HG02642 (cell line): ENCODE results near the gene AGAP3.
"Not testable (repeated sequence)": the region's sequence is repeated elsewhere in the genome, so short reads cannot be mapped to it uniquely, and the experiment has no call there.

Experiments
- ATAC-seq: cut with Tn5 transposase; IDR thresholded peaks from one replicate; pipeline ENCODE4 v1.9.1; 2021; ENCODE audit warnings: mild to moderate bottlenecking; ENCODE audit not compliant: unreplicated experiment, poor library complexity

Gene AGAP3

DNA sequence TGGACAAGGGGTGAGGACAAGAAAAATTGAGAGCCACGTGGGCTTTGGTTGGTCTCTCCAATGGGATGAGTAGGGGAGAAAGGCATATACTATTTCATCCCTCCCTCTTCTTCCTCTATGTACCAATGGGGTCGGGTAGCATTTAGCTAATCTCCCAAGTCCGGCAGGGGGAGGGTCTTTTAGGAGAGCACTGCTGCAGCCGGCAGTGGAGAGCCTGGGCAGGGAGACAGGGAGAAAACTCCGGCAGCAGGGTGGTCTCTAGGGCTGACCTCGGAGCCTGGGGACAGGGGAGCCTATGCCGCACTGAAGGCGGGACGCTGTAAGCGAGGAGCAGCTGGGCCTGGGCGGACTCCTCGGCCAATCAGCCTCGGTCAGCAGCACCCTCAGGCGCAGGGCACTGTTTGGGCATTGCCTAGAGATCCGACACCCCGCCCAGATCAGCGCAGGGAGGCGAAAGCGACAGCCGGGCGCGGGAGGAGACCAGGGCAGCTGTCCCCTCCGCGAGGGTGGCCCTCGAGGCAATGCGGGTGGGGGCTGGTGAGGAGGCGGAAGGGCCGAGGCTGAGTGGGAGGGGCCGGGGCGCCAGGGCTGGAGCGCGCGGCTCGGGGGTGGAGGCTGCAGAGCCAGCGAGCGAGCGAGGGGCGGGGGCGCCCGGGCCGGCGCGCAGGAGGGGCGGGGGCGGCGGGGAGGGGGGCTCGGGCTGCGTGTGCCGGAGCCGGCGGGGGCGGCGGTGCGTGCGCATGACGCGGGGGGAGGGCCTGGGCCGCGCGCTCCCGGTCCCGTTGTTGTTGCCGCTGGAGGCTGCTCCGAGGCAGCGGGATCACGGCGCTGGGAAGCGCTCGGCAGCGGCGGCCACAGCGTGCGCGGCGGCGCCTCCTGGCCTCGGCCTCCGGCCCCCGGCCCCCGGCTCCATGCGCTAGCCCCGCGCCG is at the start of gene AGAP3:
AGAP3 (plus strand) TSS at position 785 of the 930 bp plus-strand sequence. CDS start 267 bp downstream, outside the sequence.
- peak; percentile 44 for ATAC-seq

DNA sequence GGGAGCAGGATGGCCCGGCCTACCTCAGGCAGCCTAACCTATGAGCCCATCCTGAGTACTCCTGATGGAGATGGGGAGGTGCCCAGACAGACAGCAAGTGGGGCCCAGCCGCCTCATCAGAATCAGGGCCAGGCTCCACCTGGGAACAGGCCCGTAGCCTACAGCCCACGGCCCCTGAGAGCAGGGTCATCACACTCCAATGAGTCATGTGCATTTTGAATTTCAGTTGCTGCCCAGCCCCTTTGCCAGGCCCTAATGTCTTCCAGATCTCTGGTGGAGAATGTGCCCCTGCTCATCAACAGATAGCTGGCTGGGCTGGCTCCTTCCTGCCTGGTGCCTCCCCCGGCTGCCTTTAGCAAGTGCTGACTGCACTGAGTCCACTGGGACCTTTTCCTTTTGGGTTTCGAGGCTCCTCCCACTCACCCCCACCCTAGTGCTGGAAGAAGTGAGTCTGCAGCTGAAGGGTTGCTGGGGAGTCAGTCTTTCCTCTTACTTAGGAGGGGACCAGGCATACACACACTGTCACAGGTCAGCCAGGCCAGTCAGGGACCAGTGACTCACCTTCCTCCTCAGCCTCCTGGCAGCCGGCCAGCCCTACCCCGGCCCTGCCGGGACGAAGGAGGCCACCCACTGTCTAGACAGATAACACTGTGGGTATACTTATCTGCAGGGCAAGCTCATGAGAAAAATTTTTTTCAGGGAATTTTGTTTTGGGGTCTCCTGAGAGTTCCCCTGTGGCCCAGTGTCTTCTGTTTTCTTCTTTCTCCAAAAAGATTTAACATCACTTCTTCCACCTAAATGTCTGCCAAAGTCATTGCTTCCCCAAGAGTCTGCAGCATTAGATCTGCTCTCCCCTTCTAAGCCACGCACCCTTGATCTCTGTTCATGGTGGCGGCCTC is 47.1 kb upstream of the AGAP3 start:
- no peak for ATAC-seq

DNA sequence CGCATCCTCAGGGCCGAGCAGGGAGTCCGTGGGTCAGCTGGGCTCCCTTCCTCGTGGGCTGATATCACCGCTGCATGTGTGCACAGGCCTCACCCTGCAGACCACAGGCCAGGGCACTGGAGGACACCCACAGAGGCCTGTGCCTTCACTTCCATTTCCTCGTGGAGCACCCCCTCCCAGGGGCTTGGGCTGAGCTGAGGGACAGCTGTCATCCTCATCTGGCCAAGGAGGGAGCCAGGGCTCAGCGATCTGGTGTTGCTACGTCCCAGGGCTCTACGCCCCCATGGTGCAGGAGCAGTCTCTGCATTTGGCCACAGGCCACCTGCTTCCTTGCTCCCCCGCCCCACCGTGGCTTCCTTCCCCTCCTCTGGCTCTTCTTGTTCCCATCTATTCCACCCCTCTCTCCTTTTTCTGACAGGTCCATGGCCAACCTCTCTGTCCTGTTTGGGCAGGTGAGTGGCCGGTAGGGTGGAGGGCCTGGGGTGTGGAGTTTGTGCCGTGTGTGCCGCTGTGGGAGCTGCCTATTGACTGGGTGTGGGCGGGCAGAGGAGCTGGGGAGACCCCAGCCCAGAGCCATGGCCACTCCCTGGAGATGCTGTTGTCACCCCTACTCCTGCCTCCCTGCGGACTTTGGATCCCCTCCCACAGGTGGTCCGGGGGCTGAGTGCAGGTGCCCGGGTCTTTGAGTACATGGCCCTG is 46.3 kb upstream of the AGAP3 start:
- no peak for ATAC-seq

DNA sequence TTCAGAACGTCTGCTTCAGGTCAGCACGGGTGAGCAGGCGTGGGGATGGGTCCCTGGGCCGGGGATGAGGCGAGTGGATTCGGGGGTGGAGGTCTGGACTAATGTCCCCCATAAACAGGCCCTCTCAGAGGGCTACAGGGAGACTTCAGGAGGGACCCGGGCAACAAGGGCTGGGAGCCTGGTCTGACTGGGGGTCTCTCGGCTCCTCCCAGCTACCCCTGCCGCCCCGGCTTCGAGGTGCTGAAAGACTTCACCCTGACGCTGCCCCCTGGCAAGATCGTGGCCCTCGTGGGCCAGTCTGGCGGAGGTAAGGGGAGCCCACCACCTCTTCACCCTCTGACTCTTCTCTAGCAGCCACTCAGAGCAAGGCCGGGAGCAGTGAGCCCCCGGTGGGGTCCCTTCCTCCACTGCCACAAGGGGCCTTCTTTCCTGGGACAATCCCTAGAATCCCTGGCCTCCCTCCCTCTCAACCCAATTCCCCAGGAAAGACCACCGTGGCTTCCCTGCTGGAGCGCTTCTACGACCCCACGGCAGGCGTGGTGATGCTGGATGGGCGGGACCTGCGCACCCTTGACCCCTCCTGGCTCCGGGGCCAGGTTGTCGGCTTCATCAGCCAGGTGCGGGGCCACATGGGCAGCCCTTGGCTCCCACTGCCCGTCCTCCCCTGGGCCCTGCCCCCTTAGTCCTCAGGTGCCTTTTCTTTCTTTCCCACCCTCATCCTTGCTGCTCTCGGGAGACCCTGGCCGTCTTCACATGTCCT is 45.5 kb upstream of the AGAP3 start:
- no peak for ATAC-seq

DNA sequence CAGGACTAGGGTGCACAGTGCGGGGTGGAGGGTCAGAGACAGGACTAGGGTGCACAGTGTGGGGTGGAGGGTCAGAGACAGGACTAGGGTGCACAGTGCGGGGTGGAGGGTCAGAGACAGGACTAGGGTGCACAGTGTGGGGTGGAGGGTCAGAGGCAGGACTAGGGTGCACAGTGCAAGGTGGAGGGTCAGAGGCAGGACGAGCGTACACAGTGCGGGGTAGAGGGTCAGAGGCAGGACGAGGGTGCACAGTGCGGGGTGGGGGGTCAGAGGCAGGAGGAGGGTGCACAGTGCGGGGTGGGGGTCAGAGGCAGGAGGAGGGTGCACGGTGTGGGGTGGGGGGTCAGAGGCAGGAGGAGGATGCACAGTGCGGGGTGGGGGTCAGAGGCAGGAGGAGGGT is 42.8 kb upstream of the AGAP3 start:
- ATAC-seq = not testable (repeated sequence)

DNA sequence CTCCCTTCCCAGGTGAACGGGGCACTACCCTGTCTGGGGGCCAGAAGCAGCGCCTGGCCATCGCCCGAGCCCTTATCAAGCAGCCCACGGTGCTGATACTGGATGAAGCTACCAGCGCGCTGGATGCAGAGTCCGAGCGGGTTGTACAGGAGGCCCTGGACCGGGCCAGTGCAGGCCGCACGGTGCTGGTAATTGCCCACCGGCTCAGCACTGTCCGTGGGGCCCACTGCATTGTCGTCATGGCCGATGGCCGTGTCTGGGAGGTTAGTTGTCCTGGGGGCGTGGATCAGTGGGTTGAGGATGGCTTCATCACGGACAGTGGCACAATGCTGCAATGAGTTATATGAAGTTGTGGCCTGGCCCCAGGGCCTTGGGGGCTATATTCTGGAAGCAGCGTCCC is 42.3 kb upstream of the AGAP3 start:
- ATAC-seq = no peak

DNA sequence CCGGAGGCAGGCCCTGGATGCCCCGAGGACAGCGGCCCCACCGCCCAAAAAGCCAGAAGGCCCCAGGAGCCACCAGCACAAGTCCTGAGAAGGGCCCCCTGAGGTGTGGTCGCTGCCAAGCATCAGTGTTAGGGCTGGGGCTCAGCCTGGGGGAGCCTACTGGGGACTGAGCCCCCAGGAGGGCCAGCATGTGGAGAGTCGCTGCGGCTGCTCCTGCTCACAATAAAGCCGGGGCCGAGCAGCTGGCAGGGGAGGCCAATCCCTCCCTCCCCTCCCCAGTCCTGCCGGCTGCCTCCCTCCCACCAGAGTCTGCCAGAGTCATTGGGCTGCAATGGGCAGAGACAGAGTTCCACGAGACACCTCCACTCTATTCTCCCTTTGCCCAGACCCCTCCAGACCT is 41.0 kb upstream of the AGAP3 start:
- ATAC-seq = no peak

DNA sequence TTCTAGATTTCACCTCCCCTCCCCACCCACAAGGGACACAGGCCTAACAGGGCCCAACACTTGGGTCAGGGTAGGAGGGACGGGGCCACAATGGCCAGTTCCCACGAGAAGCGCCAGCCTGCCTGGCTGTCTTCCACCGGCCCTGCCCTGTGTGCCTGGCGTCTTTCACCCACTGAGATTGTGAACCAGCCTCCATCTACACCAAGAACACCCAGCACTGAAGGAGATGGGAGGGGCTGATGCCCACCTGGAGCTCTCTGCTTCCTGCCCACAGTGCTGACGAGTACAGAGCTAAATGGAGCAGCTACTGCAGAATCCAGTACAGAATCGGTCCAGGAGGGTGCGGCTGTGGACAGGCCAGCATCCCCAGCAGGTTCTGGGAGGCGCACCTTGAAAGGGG is 40.3 kb upstream of the AGAP3 start:
- ATAC-seq = no peak

DNA sequence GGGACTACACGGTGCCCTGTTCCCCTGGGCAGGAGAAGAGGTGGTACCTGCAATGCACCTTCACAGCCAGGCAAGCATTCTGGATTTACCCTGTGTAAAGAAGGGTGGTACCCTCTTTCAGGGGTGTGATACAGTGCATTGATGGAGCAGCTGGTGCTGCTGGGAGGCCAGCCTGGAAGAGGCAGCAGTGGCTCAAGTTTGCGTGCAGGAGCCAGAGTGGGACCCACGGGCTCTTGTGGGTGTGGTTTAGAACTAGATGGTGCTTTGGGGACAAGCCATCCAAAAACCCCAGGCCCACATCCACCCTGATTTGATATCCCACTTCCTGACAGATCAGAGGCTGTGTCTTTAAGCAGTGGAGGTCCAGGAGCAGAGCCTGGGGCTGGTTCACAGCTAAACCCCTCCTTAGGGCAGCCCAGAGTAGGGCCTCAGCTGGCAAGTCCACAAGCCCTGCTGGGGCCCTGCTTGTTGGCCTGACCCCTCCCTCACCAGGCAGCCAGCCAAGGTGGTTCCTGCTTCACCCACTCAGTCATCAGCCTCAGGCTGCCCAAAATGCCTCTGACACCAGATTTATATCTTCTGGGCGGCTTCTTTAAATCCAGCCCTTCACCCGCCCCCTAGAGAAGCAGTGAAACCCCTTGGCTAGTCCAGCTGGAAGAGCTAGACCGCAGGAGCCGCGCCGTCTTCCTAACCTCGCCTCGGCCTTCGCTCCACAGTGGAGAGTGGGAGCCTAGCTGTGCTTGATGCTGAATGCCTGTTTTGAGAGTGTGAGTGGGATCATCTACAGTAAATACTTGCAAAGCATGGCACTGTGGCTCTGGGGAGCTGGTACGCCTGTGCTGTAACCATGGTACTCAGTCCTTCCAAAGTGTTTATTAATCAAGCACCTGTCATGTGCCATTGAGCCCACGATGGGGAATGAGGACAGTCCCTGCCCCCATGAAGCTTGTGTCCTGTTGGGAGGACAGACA is 39.4 kb upstream of the AGAP3 start:
- ATAC-seq = no peak

DNA sequence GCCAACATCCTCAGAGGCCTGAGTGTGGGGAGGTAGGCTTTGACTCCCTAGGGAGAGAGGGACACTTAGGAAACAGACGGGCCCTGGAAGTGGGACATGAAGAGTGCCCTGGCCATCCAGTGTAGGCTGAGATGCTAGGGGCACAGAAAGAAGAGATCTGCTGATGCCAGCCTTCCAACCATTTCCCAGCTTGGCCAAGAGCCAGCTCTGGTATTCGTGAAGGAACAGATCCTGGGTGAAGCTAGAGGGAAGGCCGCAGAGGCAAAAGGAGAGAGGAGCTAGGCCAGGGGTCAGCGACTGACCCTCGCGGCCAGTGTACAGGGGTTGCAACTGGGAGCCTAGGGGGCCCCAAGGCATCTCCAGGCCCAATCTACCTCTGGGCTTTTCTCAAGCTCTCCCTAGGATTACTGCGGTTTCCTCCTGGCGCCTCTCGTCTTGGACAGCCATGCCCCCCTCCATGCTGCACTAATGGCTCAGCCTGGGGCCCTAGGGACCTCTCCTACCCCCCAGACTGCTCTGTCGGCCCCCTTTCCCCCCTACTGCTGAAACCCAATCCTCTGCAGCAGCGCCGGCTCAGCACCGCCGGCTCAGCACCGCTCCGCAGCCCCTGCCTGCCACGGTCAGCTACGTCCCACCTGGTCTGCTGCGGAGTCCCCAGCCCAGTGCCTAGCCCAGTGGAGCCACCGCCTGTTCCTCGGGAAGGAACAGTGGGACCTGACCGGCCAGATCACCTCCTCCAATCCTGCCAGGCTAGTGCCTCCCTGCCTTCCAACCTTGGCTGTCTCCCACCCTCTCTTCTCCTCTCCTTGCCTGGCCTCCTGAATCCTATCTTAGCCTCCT is 38.1 kb upstream of the AGAP3 start, which contains the start of gene ASIC3:
ASIC3 (plus strand) TSS at position 556 of the 840 bp plus-strand sequence. CDS start 355 bp downstream, outside the sequence.
- no peak for ATAC-seq

DNA sequence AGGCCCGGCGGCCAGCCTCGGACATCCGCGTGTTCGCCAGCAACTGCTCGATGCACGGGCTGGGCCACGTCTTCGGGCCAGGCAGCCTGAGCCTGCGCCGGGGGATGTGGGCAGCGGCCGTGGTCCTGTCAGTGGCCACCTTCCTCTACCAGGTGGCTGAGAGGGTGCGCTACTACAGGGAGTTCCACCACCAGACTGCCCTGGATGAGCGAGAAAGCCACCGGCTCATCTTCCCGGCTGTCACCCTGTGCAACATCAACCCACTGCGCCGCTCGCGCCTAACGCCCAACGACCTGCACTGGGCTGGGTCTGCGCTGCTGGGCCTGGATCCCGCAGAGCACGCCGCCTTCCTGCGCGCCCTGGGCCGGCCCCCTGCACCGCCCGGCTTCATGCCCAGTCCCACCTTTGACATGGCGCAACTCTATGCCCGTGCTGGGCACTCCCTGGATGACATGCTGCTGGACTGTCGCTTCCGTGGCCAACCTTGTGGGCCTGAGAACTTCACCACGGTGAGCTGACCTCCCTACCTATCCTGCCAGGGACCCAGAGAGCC is 37.3 kb upstream of the AGAP3 start:
- ATAC-seq = no peak

DNA sequence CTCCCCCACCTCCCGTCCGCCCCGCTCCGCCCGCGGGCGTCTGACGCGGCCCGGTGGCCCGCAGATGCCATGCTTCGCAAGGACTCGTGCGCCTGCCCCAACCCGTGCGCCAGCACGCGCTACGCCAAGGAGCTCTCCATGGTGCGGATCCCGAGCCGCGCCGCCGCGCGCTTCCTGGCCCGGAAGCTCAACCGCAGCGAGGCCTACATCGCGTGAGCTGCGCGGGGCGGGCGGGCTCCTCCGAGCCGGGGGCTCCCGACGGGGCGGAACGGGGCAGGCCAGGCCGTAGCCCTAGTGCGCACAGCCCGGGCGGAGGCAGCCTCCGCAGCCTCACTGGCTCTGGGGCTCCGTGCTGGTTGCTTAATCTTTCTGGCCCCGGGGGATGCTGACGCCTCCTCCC is 35.2 kb upstream of the AGAP3 start:
- no peak for ATAC-seq

DNA sequence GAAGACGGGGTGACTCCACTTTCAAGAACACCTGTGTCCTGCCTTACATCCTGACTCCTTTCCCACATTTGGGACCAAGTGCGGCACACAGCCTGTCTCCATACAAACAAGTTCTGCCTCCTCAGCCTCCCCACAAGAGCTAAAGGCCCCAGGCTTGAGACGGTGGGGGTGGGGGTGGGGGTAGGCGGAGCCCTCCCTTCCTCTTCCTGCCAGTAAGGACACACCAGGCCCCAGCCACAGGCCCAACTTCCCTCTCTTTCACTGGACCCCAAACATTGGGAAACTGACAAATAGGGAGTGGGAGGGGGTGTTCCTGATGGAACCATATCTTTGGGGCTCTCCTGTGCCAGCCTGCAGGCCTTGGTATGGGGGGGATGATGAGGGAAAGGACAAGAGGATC is 33.2 kb upstream of the AGAP3 start:
- no peak for ATAC-seq

DNA sequence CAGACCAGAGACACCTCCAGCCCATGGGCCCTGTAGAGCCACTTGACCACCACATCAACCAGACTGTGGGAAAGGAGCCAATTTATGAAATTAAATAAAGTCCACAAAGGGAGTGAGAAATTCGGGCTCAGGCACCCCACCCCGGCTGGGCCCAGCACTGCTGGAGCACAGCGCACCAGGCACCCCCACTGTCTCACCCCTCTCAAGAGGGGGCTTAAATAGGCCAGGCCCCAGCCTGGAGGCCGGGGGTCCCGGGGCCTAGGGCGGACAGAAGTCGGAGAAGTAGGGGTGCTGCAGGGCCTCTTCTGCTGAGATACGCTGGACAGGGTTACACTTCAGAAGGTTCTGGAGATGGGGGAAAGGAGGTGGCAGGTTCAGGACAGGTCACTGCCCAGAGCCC is 32.5 kb upstream of the AGAP3 start:
- no peak for ATAC-seq

DNA sequence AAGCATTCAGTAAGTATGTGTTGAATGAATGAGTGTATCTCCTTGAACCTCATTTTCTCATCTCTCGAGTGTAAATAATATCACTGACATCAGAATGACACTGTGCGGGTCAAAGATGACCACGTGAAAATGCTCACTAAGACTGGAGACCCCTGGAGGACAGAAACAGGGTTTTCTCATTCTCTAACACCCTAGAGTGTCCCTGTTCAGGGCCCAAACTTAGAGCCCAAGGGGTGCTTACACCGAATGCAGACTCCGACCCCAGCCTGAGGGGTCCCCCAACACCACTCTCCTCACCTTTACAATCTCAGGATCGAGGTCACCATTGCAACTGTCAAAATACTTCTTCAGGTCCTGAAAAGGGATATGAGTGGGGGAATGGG is 30.0 kb upstream of the AGAP3 start:
- ATAC-seq = no peak

DNA sequence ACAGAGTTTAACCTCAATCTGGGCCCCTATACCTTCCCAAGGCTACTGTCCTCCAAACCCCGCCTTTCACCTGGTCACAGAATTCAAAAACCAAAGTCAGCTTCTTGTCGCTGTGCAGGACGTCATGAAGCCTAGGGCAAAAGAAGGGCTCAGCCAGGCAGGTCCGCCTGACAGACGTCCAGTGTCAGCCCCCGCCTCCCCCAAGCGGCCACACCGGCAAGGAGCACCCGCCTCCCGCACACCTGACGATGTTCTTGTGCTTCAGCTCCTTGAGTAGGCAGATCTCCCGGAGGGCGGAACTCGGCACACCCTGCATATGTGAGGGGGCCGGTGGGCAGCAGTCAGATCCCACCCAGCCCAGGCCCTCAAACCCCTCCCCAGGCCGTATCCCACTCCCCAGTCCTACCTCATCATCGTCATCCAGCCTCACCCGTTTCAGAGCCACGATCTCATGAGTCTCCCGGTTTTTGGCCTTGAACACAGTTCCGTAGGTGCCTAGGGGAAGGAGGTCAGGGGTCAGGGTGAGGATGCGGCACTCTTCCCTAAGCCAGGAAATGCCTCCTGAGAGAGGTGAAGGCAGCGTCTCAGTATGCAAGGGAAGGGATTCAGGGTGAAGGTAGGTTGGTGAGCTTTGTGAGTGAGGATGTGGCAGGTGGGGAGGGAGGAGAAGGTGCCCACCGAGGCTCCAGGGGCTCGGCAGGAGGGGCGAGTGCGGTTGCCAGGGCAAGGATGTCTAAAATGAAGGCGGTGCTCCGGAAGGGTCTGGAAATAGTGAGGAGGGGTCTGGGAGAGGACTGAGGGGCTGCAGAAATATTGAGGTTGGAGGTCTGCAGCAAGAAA is 29.4 kb upstream of the AGAP3 start:
- ATAC-seq = no peak
